ENCODE results near the gene MCC. TPM values are rescaled to one million over a fixed set of nuclear protein-coding genes. Genes with fewer than 3 reads are reported as not detected.

Gene MCC
- total RNA-seq, 6 donors from 2014 or later = 12.1 to 67.1 (median 21.3) TPM

DNA sequence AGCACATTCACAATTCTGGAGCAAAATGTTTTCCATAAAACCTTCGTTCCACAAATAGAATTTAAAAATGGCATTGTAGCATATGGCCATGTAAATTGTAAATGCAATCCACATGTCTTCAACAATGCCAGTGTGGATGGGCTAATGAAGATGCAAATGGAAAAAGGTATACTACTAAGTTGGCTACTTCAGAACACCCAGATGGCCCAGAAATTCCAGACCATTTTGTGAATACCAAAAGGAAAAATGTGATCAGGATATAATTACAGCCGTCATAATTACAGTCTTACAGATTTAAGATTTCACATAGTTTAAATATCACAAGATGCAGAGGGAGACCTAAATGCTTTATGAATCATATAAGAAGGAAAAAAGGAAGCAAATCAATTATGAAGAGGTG is 170.6 kb downstream of the MCC start:
- TF ChIP-seq POLR2AphosphoS5 (IDR thresholded peaks at IDR 0.05) (no peak), EP300 (IDR thresholded peaks at IDR 0.05) (no peak), POLR2A (IDR thresholded peaks at IDR 0.05) (no peak)
- TF ChIP-seq, protein P1, sequence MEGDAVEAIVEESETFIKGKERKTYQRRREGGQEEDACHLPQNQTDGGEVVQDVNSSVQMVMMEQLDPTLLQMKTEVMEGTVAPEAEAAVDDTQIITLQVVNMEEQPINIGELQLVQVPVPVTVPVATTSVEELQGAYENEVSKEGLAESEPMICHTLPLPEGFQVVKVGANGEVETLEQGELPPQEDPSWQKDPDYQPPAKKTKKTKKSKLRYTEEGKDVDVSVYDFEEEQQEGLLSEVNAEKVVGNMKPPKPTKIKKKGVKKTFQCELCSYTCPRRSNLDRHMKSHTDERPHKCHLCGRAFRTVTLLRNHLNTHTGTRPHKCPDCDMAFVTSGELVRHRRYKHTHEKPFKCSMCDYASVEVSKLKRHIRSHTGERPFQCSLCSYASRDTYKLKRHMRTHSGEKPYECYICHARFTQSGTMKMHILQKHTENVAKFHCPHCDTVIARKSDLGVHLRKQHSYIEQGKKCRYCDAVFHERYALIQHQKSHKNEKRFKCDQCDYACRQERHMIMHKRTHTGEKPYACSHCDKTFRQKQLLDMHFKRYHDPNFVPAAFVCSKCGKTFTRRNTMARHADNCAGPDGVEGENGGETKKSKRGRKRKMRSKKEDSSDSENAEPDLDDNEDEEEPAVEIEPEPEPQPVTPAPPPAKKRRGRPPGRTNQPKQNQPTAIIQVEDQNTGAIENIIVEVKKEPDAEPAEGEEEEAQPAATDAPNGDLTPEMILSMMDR (IDR thresholded peaks at IDR 0.05) = no peak
- 95 to 96% methylated on average over 2 of the region's 2 CpGs for WGBS, 2 donors
- peaks cover 4 to 14% (median 13%) of the 10 kb centered on the region in 4 donors for H3K4me1 ChIP-seq

GRCh38 chr5:113311301-113311700 is 177.0 kb downstream of the MCC start:
- WGBS, 2 donors = 85 to 92% methylated on average over 3 to 5 of the region's 5 CpGs
- DNase-seq (no peak), ATAC-seq (ENCODE audit: low FRiP score in 2 of 2) (no peak)
- H3K4me1 ChIP-seq = no peaks in the 10 kb centered on the region
- TF ChIP-seq POLR2AphosphoS5 (IDR thresholded peaks at IDR 0.05) = no peak
- TF ChIP-seq, protein P1 (IDR thresholded peaks at IDR 0.05) = no peak
- H3K27ac ChIP-seq = no peak overlapping the region
- H3K9me3 ChIP-seq = no peaks in the 10 kb centered on the region
- H3K36me3 ChIP-seq = no peaks in the 10 kb centered on the region
- H3K4me3 ChIP-seq = no peak overlapping the region
- no peaks in the 10 kb centered on the region for H3K27me3 ChIP-seq

More for the DNA sequence above, 170.6 kb downstream of the MCC start:
- H3K36me3 ChIP-seq = no peaks in the 10 kb centered on the region
- H3K4me3 ChIP-seq = no peak overlapping the region
- DNase-seq (no peak), ATAC-seq (ENCODE audit: low FRiP score in 2 of 2) (no peak)
- no peak overlapping the region for H3K27ac ChIP-seq
- H3K27me3 ChIP-seq = no peaks in the 10 kb centered on the region
- H3K9me3 ChIP-seq = no peaks in the 10 kb centered on the region

DNA sequence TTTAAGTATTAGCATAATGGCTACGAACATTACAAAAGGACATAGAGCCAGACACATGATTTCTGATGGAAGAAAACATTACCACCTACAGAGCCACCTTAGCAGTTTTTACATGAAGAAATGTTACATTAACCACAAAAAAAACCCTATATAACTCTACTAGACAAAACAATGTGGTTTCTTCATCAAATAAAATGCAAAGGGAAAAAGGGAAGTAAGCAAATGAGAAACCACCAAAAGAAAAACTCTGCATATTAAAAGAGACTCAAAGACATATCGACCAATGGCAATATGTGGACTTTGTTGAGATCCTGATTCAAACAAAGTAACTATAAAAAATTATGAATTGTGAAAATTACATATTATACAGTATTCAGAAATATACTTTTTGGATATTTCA is 186.1 kb downstream of the MCC start:
- 70 to 79% methylated on average over 2 of the region's 2 CpGs for WGBS, 2 donors
- no peak overlapping the region for H3K4me3 ChIP-seq
- H3K9me3 ChIP-seq = no peaks in the 10 kb centered on the region
- DNase-seq = no peak
- ATAC-seq (ENCODE audit: low FRiP score in 2 of 2) = no peak
- TF ChIP-seq POLR2A (IDR thresholded peaks at IDR 0.05) (no peak), EP300 (IDR thresholded peaks at IDR 0.05) (no peak), POLR2AphosphoS5 (IDR thresholded peaks at IDR 0.05) (no peak)
- TF ChIP-seq, protein P1 (IDR thresholded peaks at IDR 0.05) = no peak
- H3K27ac ChIP-seq = no peak overlapping the region
- H3K36me3 ChIP-seq = no peaks in the 10 kb centered on the region
- no peaks in the 10 kb centered on the region for H3K27me3 ChIP-seq
- no peaks in the 10 kb centered on the region for H3K4me1 ChIP-seq

- ATAC-seq (ENCODE audit: low FRiP score in 2 of 2) = no peak
- Histone ChIP-seq H3K27ac (no peak overlapping the region), H3K4me3 (no peak overlapping the region), H3K4me1 (peaks cover 0 to 10% (median 8%) of the 10 kb centered on the region in 4 donors), H3K36me3 (no peaks in the 10 kb centered on the region), H3K27me3 (no peaks in the 10 kb centered on the region), H3K9me3 (no peaks in the 10 kb centered on the region)
- WGBS, 2 donors = 93 to 94% methylated on average over 1 of the region's 1 CpG
- TF ChIP-seq POLR2A (IDR thresholded peaks at IDR 0.05) = no peak
- TF ChIP-seq POLR2AphosphoS5 (IDR thresholded peaks at IDR 0.05) = no peak
- TF ChIP-seq, protein P1 (IDR thresholded peaks at IDR 0.05) = no peak
- TF ChIP-seq EP300 (IDR thresholded peaks at IDR 0.05) = no peak
- DNase-seq = no peak
Observed at GRCh38 chr5:113299591-113299990, 188.7 kb downstream of the MCC start.

DNA sequence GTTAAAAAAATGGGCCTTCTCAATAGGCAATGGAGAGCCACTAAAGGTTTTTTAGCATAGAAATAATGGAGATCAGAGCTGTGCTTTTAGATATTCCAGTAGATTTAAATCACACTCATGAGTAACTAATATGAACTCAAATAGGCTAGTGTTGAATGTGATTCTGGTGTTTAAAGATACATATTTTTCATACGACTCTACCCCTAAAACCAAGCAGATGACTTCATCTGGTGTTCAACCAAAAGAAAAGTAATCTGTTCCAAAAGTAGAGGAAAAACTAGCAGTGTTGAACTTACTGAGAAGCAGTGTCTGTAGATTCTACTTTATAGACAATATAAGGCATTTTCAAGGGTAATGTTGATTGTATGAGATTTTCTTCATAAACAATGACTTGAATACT is 191.6 kb downstream of the MCC start:
- DNase-seq = no peak
- Histone ChIP-seq H3K9me3 (no peaks in the 10 kb centered on the region), H3K27me3 (peaks cover 0 to 2% (median 0%) of the 10 kb centered on the region in 4 donors), H3K4me3 (no peak overlapping the region), H3K27ac (no peak overlapping the region), H3K36me3 (no peaks in the 10 kb centered on the region), H3K4me1 (peaks cover 0 to 23% (median 8%) of the 10 kb centered on the region in 4 donors)
- WGBS, 2 donors = 82 to 85% methylated on average over 1 of the region's 1 CpG
- TF ChIP-seq, protein P1 (IDR thresholded peaks at IDR 0.05) = no peak
- TF ChIP-seq POLR2AphosphoS5 (IDR thresholded peaks at IDR 0.05) = no peak
- TF ChIP-seq POLR2A (IDR thresholded peaks at IDR 0.05) = no peak
- no peak for TF ChIP-seq EP300 (IDR thresholded peaks at IDR 0.05)
- no peak for ATAC-seq (ENCODE audit: low FRiP score in 2 of 2)

All from upper lobe of left lung (tissue), 6 donors.